Measurements from ENCODE around the gene CALY.
"Not testable (repeated sequence)": the region's sequence is repeated elsewhere in the genome, so short reads cannot be mapped to it uniquely, and the experiment has no call there.

CALY gene

GRCh38 chr10:133336577-133337369 lies at the start of gene CALY:
CALY (minus strand) TSS chr10:133336896; CDS start chr10:133328989, 7,907 bp downstream.
- DNase-seq: no peak

GRCh38 chr10:133385214-133385613 lies 48.5 kb upstream of the CALY start:
- DNase-seq: no peak

GRCh38 chr10:133384071-133384470 lies 47.4 kb upstream of the CALY start:
- no peak for DNase-seq

GRCh38 chr10:133383551-133383950 lies 46.9 kb upstream of the CALY start:
- DNase-seq: no peak

- no peak for DNase-seq
These were observed 44.3 kb upstream of the CALY start for GRCh38 chr10:133381036-133381435.

GRCh38 chr10:133379801-133380666 lies 43.3 kb upstream of the CALY start:
- no peak for DNase-seq

- no peak for DNase-seq
These were observed 42.6 kb upstream of the CALY start, which contains the start of gene PAOX for GRCh38 chr10:133379152-133379800. PAOX (plus strand) TSS chr10:133379262; CDS start chr10:133379317, 55 bp downstream.

- DNase-seq: no peak
These were observed 41.8 kb upstream of the CALY start for GRCh38 chr10:133378251-133379096.

GRCh38 chr10:133377818-133378250 lies 41.1 kb upstream of the CALY start:
- DNase-seq: no peak

- no peak for DNase-seq
These were observed 40.5 kb upstream of the CALY start for GRCh38 chr10:133377025-133377817.

GRCh38 chr10:133376183-133376582 lies 39.5 kb upstream of the CALY start:
- DNase-seq: not testable (repeated sequence)

GRCh38 chr10:133375357-133376115 lies 38.8 kb upstream of the CALY start:
- DNase-seq: no peak

- peak; percentile 66 for DNase-seq
These were observed 36.7 kb upstream of the CALY start, which contains the start of gene ECHS1 for GRCh38 chr10:133373174-133374090. ECHS1 (minus strand) TSS chr10:133373354; CDS start chr10:133373333, 21 bp downstream.

- DNase-seq: no peak
These were observed 35.8 kb upstream of the CALY start for GRCh38 chr10:133372507-133372906.

- DNase-seq: no peak
These were observed 33.5 kb upstream of the CALY start for GRCh38 chr10:133370030-133370786.

GRCh38 chr10:133368153-133368552 lies 31.5 kb upstream of the CALY start:
- DNase-seq: no peak

GRCh38 chr10:133367461-133367860 lies 30.8 kb upstream of the CALY start:
- not testable (repeated sequence) for DNase-seq

GRCh38 chr10:133366751-133367150 lies 30.1 kb upstream of the CALY start:
- no peak for DNase-seq

- DNase-seq: no peak
These were observed 29.4 kb upstream of the CALY start for GRCh38 chr10:133366130-133366478.
